RWPE2 (cell line): ENCODE results near the gene EOMES.

Experiments
- ATAC-seq: fragments of 200-7000 bp; cut with Tn5 transposase; 3 replicates; pipeline ENCODE4 v1.9.1; 2021; ENCODE audit warnings: low read depth
- DNase-seq: peaks from one replicate; pipeline ENCODE4 v3.0.0-alpha.2; 2020; ENCODE audit warnings: low spot score
- H3K27ac ChIP-seq: fragments of 450-650 bp; 2 replicates; pipeline ENCODE4 v1.5.1; 2017; ENCODE audit warnings: mild to moderate bottlenecking; ENCODE audit not compliant: poor library complexity, severe bottlenecking
- H3K27me3 ChIP-seq: fragments of 250-450 bp; sonication (Bioruptor Pico); 2 replicates; pipeline ENCODE4 v1.5.1; 2021; ENCODE audit warnings: mild to moderate bottlenecking, moderate library complexity; ENCODE audit not compliant: insufficient read depth, poor library complexity, severe bottlenecking
- H3K36me3 ChIP-seq: fragments of 250-450 bp; sonication (Bioruptor Pico); 2 replicates; pipeline ENCODE4 v1.5.1; 2020; ENCODE audit warnings: low read depth, mild to moderate bottlenecking, moderate library complexity
- H3K4me1 ChIP-seq: fragments of 250-450 bp; sonication (Bioruptor Pico); 2 replicates; pipeline ENCODE4 v1.5.1; 2021; ENCODE audit warnings: mild to moderate bottlenecking, moderate library complexity; ENCODE audit not compliant: insufficient read depth, poor library complexity, severe bottlenecking
- H3K4me3 ChIP-seq: fragments of 250-450 bp; sonication (Bioruptor Pico); 2 replicates; pipeline ENCODE4 v1.5.1; 2021; ENCODE audit warnings: mild to moderate bottlenecking, moderate library complexity; ENCODE audit not compliant: severe bottlenecking
- H3K9me3 ChIP-seq: fragments of 250-450 bp; sonication (Bioruptor Pico); 2 replicates; pipeline ENCODE4 v1.5.1; 2021; ENCODE audit warnings: mild to moderate bottlenecking, moderate library complexity; ENCODE audit not compliant: severe bottlenecking
- CTCF ChIP-seq: fragments of 450-650 bp; IDR thresholded peaks from one replicate; pipeline ENCODE4 v1.5.1; 2017; ENCODE audit warnings: mild to moderate bottlenecking, moderate library complexity; ENCODE audit not compliant: poor library complexity, severe bottlenecking

EOMES gene

GRCh38 chr3:27726240-27726639 lies 4.1 kb upstream of the EOMES start:
- no peak overlapping the region for H3K27ac ChIP-seq
- TF ChIP-seq CTCF, result no peak
- H3K4me1 ChIP-seq, result no peaks in the 10 kb centered on the region
- peaks cover 63% of the 10 kb centered on the region for H3K27me3 ChIP-seq
- H3K9me3 ChIP-seq, result no peaks in the 10 kb centered on the region
- no peak for DNase-seq
- H3K36me3 ChIP-seq, result no peaks in the 10 kb centered on the region
- H3K4me3 ChIP-seq, result no peak overlapping the region
- no peak for ATAC-seq

GRCh38 chr3:27724459-27725197 lies 2.5 kb upstream of the EOMES start:
- peaks cover 49% of the 10 kb centered on the region for H3K27me3 ChIP-seq
- ATAC-seq, result no peak

GRCh38 chr3:27723815-27724458 lies 1.8 kb upstream of the EOMES start:
- Histone ChIP-seq H3K4me1 (no peaks in the 10 kb centered on the region), H3K36me3 (no peaks in the 10 kb centered on the region), H3K27ac (no peak overlapping the region), H3K4me3 (no peak overlapping the region), H3K9me3 (no peaks in the 10 kb centered on the region), H3K27me3 (peaks cover 42% of the 10 kb centered on the region)
- DNase-seq, result no peak
- no peak for ATAC-seq
- TF ChIP-seq CTCF, result no peak

More at GRCh38 chr3:27724459-27725197, 2.5 kb upstream of the EOMES start:
- no peak for DNase-seq
- H3K9me3 ChIP-seq, result no peaks in the 10 kb centered on the region
- no peak overlapping the region for H3K27ac ChIP-seq
- H3K4me3 ChIP-seq, result no peak overlapping the region
- H3K4me1 ChIP-seq, result no peaks in the 10 kb centered on the region
- TF ChIP-seq CTCF, result no peak
- H3K36me3 ChIP-seq, result no peaks in the 10 kb centered on the region

GRCh38 chr3:27723456-27723814 lies 1.3 kb upstream of the EOMES start:
- ATAC-seq (no peak), DNase-seq (no peak)
- H3K4me1 ChIP-seq, result no peaks in the 10 kb centered on the region
- H3K36me3 ChIP-seq, result no peaks in the 10 kb centered on the region
- H3K4me3 ChIP-seq, result no peak overlapping the region
- H3K9me3 ChIP-seq, result no peaks in the 10 kb centered on the region
- no peak for TF ChIP-seq CTCF
- peaks cover 37% of the 10 kb centered on the region for H3K27me3 ChIP-seq
- H3K27ac ChIP-seq, result no peak overlapping the region

GRCh38 chr3:27723001-27723445 lies 900 bp upstream of the EOMES start:
- TF ChIP-seq CTCF, result no peak
- no peak for ATAC-seq
- no peak overlapping the region for H3K4me3 ChIP-seq
- no peak overlapping the region for H3K27ac ChIP-seq
- no peak for DNase-seq
- H3K9me3 ChIP-seq, result no peaks in the 10 kb centered on the region
- H3K36me3 ChIP-seq, result no peaks in the 10 kb centered on the region
- peaks cover 33% of the 10 kb centered on the region for H3K27me3 ChIP-seq
- no peaks in the 10 kb centered on the region for H3K4me1 ChIP-seq
